Right atrium auricular region (tissue), 2 donors: ENCODE results near the gene LSM4. TPM values are rescaled to one million over a fixed set of nuclear protein-coding genes. Genes with fewer than 3 reads are reported as not detected.

Source experiments
- DNase-seq: peaks from one replicate; pipeline ENCODE4 v3.0.0-alpha.2; 2019; ENCODE audit warnings: low spot score
- H3K27ac ChIP-seq, 2 donors: fragments of 200-600 bp; sonication (generic); 1 replicate in 1 of 2; 2 replicates in 1 of 2; pipeline ENCODE4 v1.5.1; 2016 to 2019
- H3K27me3 ChIP-seq, 2 donors: fragments of 200-600 bp; sonication (generic); one replicate each; pipeline versions ENCODE4 v1.5.1 to v1.6.0; 2017 to 2019
- H3K36me3 ChIP-seq: fragments of 200-600 bp; sonication (generic); one replicate; pipeline ENCODE4 v1.5.1; 2016
- H3K4me1 ChIP-seq, 2 donors: fragments of 200-600 bp; sonication (generic); one replicate each; pipeline versions ENCODE4 v1.5.1 to v1.6.0; 2017 to 2019
- H3K4me3 ChIP-seq, 2 donors: fragments of 200-600 bp; sonication (generic); 1 replicate in 1 of 2; 2 replicates in 1 of 2; pipeline ENCODE4 v1.5.1; 2017 to 2019; ENCODE audit warnings: mild to moderate bottlenecking in 1 of 2, moderate library complexity in 1 of 2
- H3K9me3 ChIP-seq, 2 donors: fragments of 200-600 bp; sonication (generic); one replicate each; pipeline ENCODE4 v1.5.1; 2019
- CTCF ChIP-seq, 2 donors: fragments of 200-600 bp; sonication (generic); IDR thresholded peaks; one replicate each; pipeline ENCODE4 v1.5.1; 2019; ENCODE audit warnings: antibody characterized with exemption in 2 of 2
- total RNA-seq, 2 donors: library from RNA; depleted of rRNA; stranded (reverse); fragments of >200 nt; gene quantifications; one replicate each; pipeline ENCODE4 v1.1.0, GENCODE V29; 2016

LSM4 gene
- total RNA-seq, 2 donors from 2014 or later: 68.5 to 97.3 TPM

- Histone ChIP-seq H3K27me3 (no peaks in the 10 kb centered on the region), H3K9me3 (no peaks in the 10 kb centered on the region), H3K36me3 (no peaks in the 10 kb centered on the region), H3K4me1 (peaks cover 0 to 7% of the 10 kb centered on the region in 2 donors), H3K4me3 (no peak overlapping the region), H3K27ac (no peak overlapping the region)
- no peak for TF ChIP-seq CTCF (IDR thresholded peaks at IDR 0.05)
- DNase-seq: no peak
Measured at GRCh38 chr19:18345296-18345695, 22.4 kb upstream of the LSM4 start.

- Histone ChIP-seq H3K4me3 (no peak overlapping the region), H3K27ac (no peak overlapping the region), H3K4me1 (peaks cover 0 to 12% of the 10 kb centered on the region in 2 donors), H3K36me3 (no peaks in the 10 kb centered on the region), H3K27me3 (no peaks in the 10 kb centered on the region), H3K9me3 (no peaks in the 10 kb centered on the region)
- no peak for TF ChIP-seq CTCF (IDR thresholded peaks at IDR 0.05)
- no peak for DNase-seq
Measured at GRCh38 chr19:18344582-18344950, 21.7 kb upstream of the LSM4 start.

DNA sequence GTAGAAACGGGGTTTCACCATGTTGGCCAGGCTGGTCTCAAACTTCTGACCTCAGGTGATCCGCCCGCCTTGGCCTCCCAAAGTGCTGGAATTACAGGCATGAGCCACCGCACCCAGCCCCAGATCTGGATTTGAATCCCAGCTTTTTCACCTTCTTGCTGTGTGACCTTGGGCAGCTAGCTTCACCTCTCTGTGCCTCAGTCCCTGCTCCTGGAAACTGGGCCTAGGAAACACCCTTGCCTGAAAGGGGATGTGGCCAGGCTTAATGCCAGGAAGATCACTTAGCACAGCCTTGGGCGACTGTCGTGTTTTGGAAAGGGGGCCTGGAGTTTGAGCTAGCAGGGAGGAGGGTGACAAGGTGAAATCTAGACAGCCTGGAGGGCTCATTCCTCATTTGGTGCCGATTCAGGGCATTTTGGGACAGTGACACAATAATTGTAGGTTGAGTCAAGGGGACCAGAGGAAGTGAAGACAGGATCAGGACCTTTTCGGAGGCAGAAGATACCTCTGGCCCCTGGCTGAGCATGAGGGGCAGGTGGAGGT, 19.3 kb upstream of the LSM4 start:
- Histone ChIP-seq H3K27ac (no peak overlapping the region), H3K4me3 (no peak overlapping the region)
- no peak for TF ChIP-seq CTCF (IDR thresholded peaks at IDR 0.05)

DNA sequence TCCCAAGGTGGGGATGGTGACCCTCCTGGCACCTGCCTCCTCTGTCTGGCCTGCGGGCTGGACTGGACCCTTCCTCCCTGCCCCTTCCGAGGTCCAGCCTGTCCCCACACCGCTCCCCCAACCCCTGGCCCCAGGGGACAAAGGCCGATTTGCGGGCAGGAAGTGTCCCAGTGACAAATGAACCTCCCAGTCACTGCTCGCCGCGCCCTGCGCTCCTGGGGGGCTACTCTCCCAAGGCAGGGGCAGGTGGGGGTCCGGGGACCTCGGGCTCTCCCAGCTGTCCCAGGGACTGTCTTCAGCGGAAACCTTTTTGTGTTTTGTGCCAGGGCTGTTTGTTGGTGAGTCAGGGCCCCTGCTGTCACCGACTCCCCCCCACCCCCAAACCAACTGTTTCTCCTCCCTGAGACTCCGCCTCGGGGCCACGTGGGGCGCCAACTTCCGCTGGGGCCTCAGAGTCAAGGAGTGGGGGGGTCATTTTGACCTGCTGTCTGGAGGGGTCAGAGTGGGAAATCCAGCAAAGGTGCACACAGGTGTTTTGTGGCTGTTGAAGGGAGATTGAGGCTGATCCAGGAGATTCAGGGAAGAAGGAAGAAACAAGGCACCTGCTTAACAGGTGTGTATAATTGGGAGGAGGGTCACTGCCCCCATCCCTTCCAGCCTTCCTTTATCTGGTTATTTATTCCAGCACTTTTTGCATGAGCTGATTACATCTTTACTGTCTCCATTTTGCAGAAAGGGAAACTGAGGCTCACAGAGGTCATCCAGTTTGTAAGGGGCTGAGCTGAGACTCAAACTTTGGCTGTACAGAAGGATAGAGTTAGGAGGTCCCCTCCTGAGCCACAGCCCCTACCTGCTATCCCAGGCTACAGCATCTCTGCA, 18.4 kb upstream of the LSM4 start:
- H3K4me3 ChIP-seq: peak overlapping the region; percentile 83 to 86
- DNase-seq: peak; percentile 66
- TF ChIP-seq CTCF (IDR thresholded peaks at IDR 0.05): no peak
- H3K36me3 ChIP-seq: no peaks in the 10 kb centered on the region
- H3K9me3 ChIP-seq: no peaks in the 10 kb centered on the region
- H3K27me3 ChIP-seq: no peaks in the 10 kb centered on the region
- H3K4me1 ChIP-seq: peaks cover 0 to 12% of the 10 kb centered on the region in 2 donors
- peak overlapping the region; percentile 79 to 85 for H3K27ac ChIP-seq

More for the DNA sequence above, 19.3 kb upstream of the LSM4 start:
- DNase-seq: no peak
- H3K36me3 ChIP-seq: no peaks in the 10 kb centered on the region
- no peaks in the 10 kb centered on the region for H3K27me3 ChIP-seq
- peaks cover 0 to 12% of the 10 kb centered on the region in 2 donors for H3K4me1 ChIP-seq
- H3K9me3 ChIP-seq: no peaks in the 10 kb centered on the region

- Histone ChIP-seq H3K36me3 (no peaks in the 10 kb centered on the region), H3K4me1 (peaks cover 0 to 12% of the 10 kb centered on the region in 2 donors), H3K27me3 (no peaks in the 10 kb centered on the region), H3K27ac (peak within 1 kb of the TSS; percentile 79 to 85), H3K4me3 (peak within 1 kb of the TSS; percentile 83 to 86), H3K9me3 (no peaks in the 10 kb centered on the region)
- no peak for DNase-seq
- no peak for TF ChIP-seq CTCF (IDR thresholded peaks at IDR 0.05)
Measured at GRCh38 chr19:18340190-18340989, 17.5 kb upstream of the LSM4 start, which contains the start of gene PGPEP1. TSS of gene PGPEP1 (plus strand) at chr19:18340598. CDS start at chr19:18340682, 84 bp downstream.
